GM12875 (cell line): Measurements from ENCODE around the gene OR2T33.
"Not testable (repeated sequence)": the region's sequence is repeated elsewhere in the genome, so short reads cannot be mapped to it uniquely, and the experiment has no call there.

Experiments
- H3K4me3 ChIP-seq: one replicate; pipeline ENCODE4 v1.5.1; 2011; ENCODE audit warnings: low read depth, low read length, control low read depth
- CTCF ChIP-seq: IDR thresholded peaks from 2 replicates; pipeline ENCODE4 v1.5.1; 2011; ENCODE audit warnings: low read depth, mild to moderate bottlenecking, control low read depth, inconsistent platforms, low read length, moderate library complexity, borderline replicate concordance; ENCODE audit not compliant: insufficient read depth

OR2T33 gene

GRCh38 chr1:248268178-248268577 lies 9.6 kb downstream of the OR2T33 start:
- no peak overlapping the region for H3K4me3 ChIP-seq
- TF ChIP-seq CTCF, result no peak

GRCh38 chr1:248259309-248259708 lies 18.5 kb downstream of the OR2T33 start:
- H3K4me3 ChIP-seq, result not testable (repeated sequence)

- peak; percentile 74 for TF ChIP-seq CTCF
- H3K4me3 ChIP-seq, result no peak overlapping the region
Measured at GRCh38 chr1:248243204-248243603, 34.6 kb downstream of the OR2T33 start.

- no peak for TF ChIP-seq CTCF
- no peak overlapping the region for H3K4me3 ChIP-seq
Measured at GRCh38 chr1:248239478-248239877, 38.3 kb downstream of the OR2T33 start.

GRCh38 chr1:248231117-248231516 lies 46.7 kb downstream of the OR2T33 start, which contains the start of gene OR2M4:
Gene OR2M4 (plus strand): TSS chr1:248231417. CDS start chr1:248238929, 7,512 bp downstream.
- no peak within 1 kb of the TSS for H3K4me3 ChIP-seq
- no peak for TF ChIP-seq CTCF

- TF ChIP-seq CTCF, result no peak
- no peak overlapping the region for H3K4me3 ChIP-seq
Measured at GRCh38 chr1:248229360-248229908, 48.3 kb downstream of the OR2T33 start.

GRCh38 chr1:248225537-248225936 lies 52.2 kb downstream of the OR2T33 start:
- TF ChIP-seq CTCF, result no peak
- H3K4me3 ChIP-seq, result no peak overlapping the region
